ENCODE results near the gene APBB2. TPM values are rescaled to one million over a fixed set of nuclear protein-coding genes. Genes with fewer than 3 reads are reported as not detected.
"Not testable (repeated sequence)": the region's sequence is repeated elsewhere in the genome, so short reads cannot be mapped to it uniquely, and the experiment has no call there.

APBB2 gene
- total RNA-seq, 4 donors from 2014 or later, result 66.3 to 133 (median 90.2) TPM

DNA sequence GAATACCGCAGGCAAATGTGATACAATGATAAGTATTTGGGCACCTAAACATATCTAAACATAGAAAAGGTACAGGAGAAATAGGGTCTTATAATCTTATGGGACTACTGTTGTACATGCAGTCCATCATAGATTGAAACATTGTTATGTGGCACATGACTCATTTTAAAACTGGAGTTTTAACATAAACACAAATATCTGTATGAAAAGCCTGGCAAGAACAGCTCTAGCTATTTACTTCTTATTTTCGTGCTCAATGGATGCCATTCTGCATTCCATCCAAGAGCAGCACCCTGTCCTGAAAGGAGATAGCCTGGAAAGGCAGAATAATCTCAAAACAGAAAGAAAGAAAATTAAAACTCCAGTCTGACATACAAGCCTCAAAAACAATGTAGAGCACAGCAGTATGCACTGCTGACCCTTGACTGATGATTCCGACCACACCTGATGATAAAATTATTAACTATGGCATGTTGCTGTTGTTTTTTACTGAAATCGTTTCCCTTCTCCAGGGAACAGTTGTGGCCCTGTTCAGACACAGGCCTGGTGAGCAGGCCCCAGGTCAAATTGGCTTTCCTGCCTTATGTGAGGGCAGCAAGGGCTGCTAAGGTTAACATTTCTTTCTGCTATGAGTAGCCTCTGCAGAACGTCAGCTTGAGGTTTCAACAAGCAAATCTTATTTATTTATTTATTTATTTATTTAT lies 152.7 kb downstream of the APBB2 start:
- peak overlapping the region in 1 of 4 donors; percentile 45 for H3K27ac ChIP-seq
- H3K9me3 ChIP-seq, result no peaks in the 10 kb centered on the region
- WGBS, 2 donors (ENCODE audit: low coverage in 1 of 2), result 51 to 61% methylated on average over 4 to 5 of the region's 5 CpGs
- no peaks in the 10 kb centered on the region for H3K27me3 ChIP-seq
- no peak overlapping the region for H3K4me3 ChIP-seq
- ATAC-seq, result no peak
- TF ChIP-seq EP300 (IDR thresholded peaks at IDR 0.05) (no peak), POLR2AphosphoS5 (IDR thresholded peaks at IDR 0.05) (no peak)
- H3K36me3 ChIP-seq, result no peaks in the 10 kb centered on the region
- H3K4me1 ChIP-seq, result peaks cover 0 to 31% (median 5%) of the 10 kb centered on the region in 3 donors

DNA sequence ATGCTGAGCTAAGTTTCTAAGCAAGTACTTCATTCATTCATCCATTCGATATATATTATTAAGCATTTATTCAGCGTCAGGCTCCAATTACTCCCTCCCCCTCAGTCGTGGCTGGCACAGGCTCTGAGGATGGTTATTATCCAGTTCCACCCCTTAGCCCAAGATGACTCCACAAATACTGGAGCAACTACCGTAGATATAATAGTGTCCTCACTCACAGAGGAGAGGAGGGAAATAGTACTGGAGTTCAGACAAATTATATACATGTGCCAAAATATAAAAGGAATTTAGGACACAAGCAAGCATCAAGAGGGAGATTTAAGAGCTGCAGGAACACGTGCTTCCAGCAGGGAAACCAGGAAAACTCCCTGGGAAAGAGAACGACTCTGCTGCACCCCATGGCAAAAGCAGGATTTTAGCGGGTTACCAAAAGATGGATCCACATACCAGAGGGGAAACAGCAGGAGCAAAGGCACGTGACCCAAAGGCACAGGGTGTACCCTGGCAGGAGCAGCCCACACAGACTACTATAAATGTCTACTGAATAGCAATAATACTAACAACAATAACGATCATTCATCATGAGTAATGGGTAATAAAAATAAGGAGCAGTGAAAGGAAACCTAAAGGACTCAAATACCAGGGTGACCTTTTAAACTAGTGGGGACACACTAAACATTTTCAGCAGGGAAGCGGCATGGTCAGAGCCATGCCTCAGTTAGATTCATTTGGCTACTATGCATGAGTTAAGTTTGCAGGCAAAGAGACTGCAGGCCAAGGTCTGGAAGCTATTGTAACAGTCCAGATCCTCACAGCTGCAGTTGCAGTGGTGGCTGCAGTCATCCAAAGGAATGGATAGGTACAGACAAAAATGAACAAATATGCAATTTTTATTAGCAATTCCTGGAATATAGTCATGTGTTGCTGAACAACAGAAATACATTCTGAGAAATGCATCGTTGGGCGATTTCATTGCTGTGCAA lies 153.7 kb downstream of the APBB2 start:
- peak overlapping the region in 2 of 4 donors; percentile 11 to 45 for H3K27ac ChIP-seq
- no peak overlapping the region for H3K4me3 ChIP-seq
- TF ChIP-seq, protein P1, sequence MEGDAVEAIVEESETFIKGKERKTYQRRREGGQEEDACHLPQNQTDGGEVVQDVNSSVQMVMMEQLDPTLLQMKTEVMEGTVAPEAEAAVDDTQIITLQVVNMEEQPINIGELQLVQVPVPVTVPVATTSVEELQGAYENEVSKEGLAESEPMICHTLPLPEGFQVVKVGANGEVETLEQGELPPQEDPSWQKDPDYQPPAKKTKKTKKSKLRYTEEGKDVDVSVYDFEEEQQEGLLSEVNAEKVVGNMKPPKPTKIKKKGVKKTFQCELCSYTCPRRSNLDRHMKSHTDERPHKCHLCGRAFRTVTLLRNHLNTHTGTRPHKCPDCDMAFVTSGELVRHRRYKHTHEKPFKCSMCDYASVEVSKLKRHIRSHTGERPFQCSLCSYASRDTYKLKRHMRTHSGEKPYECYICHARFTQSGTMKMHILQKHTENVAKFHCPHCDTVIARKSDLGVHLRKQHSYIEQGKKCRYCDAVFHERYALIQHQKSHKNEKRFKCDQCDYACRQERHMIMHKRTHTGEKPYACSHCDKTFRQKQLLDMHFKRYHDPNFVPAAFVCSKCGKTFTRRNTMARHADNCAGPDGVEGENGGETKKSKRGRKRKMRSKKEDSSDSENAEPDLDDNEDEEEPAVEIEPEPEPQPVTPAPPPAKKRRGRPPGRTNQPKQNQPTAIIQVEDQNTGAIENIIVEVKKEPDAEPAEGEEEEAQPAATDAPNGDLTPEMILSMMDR (IDR thresholded peaks at IDR 0.05), result peak in 1 of 4 experiments; percentile 9
- TF ChIP-seq POLR2A (IDR thresholded peaks at IDR 0.05) (no peak), POLR2AphosphoS5 (IDR thresholded peaks at IDR 0.05) (peak; percentile 47), EP300 (IDR thresholded peaks at IDR 0.05) (no peak)
- no peaks in the 10 kb centered on the region for H3K9me3 ChIP-seq
- WGBS, 2 donors (ENCODE audit: low coverage in 1 of 2), result 57 to 68% methylated on average over 6 to 11 of the region's 12 CpGs
- H3K36me3 ChIP-seq, result no peaks in the 10 kb centered on the region
- H3K27me3 ChIP-seq, result no peaks in the 10 kb centered on the region
- ATAC-seq, result peak; percentile 27
- peaks cover 0 to 31% (median 5%) of the 10 kb centered on the region in 3 donors for H3K4me1 ChIP-seq

DNA sequence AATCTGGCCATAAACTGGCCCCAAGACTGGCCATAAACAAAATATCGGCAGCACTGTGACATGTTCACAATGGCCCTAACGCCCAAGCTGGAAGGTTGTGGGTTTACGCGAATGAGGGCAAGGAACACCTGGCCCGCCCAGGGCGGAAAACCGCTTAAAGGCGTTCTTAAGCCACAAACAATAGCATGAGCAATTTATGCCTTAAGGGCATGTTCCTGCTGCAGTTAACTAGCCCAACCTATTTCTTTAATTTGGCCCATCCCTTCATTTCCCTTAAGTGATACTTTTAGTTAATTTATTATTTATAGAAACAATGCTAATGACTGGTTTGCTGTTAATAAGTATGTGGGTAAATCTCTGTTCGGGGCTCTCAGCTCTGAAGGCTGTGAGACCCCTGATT lies 154.9 kb downstream of the APBB2 start:
- H3K9me3 ChIP-seq, H3K4me3 ChIP-seq, ATAC-seq, H3K36me3 ChIP-seq, H3K27ac ChIP-seq, H3K27me3 ChIP-seq: not testable (repeated sequence)
- peaks cover 0 to 31% (median 5%) of the 10 kb centered on the region in 3 donors for H3K4me1 ChIP-seq
- WGBS, 2 donors (ENCODE audit: low coverage in 1 of 2), result 92% methylated on average over 7 of the region's 9 CpGs; no CpG with 5 or more reads in 1 of the 2 donors

DNA sequence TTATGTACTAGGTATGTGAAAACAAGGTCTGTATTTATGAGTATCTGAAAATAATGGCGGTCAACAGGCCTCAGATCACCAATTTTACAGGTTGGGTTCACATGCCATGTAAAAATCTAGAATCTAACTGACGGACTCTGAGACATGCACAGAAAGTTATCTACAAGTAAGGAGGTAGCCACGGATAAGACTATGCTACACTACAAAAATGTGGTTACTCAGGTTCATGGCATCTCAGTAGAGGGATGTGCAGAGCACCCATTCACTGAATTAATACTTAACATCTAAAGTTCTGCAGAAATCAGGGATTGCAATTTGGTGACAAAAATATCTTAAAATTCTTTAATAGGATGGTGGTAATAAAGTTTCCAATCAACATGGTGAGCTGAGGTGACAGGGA lies 155.9 kb downstream of the APBB2 start:
- peaks cover 0 to 31% (median 5%) of the 10 kb centered on the region in 3 donors for H3K4me1 ChIP-seq
- 73 to 86% methylated on average over 3 of the region's 3 CpGs for WGBS, 2 donors (ENCODE audit: low coverage in 1 of 2)

DNA sequence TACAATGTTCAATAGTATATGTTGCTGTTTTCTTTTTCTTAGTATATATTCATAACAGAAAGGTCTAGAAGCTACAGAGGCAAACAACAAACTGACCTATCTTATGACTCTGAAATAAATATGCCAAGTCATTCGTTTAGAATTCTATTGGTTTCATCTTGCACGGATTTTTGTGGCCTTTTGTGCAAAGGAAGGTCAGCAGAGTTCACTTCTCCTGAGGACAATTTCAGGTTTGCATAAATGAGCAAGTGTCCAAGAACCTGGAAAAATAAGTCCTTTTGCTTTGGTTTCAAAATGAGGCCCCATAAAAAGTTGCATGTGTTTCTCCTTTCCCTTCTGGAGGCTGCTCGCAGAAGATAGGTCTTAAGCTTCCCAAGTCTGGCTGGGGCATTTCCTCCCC lies 156.9 kb downstream of the APBB2 start:
- 69 to 73% methylated on average over 3 of the region's 3 CpGs for WGBS, 2 donors (ENCODE audit: low coverage in 1 of 2)
- H3K27me3 ChIP-seq, result no peaks in the 10 kb centered on the region
- TF ChIP-seq, protein P1 (IDR thresholded peaks at IDR 0.05), result no peak
- TF ChIP-seq POLR2AphosphoS5 (IDR thresholded peaks at IDR 0.05) (no peak), EP300 (IDR thresholded peaks at IDR 0.05) (no peak), POLR2A (IDR thresholded peaks at IDR 0.05) (no peak)
- no peak overlapping the region for H3K27ac ChIP-seq
- no peak for ATAC-seq
- H3K4me3 ChIP-seq, result no peak overlapping the region
- H3K9me3 ChIP-seq, result no peaks in the 10 kb centered on the region
- peaks cover 0 to 28% (median 5%) of the 10 kb centered on the region in 3 donors for H3K4me1 ChIP-seq
- H3K36me3 ChIP-seq, result no peaks in the 10 kb centered on the region

More for the DNA sequence above, 155.9 kb downstream of the APBB2 start:
- no peak overlapping the region for H3K27ac ChIP-seq
- H3K4me3 ChIP-seq, result no peak overlapping the region
- no peaks in the 10 kb centered on the region for H3K36me3 ChIP-seq
- H3K9me3 ChIP-seq, result no peaks in the 10 kb centered on the region
- ATAC-seq, result no peak
- no peaks in the 10 kb centered on the region for H3K27me3 ChIP-seq
- TF ChIP-seq, protein P1 (IDR thresholded peaks at IDR 0.05), result no peak
- TF ChIP-seq EP300 (IDR thresholded peaks at IDR 0.05) (no peak), POLR2AphosphoS5 (IDR thresholded peaks at IDR 0.05) (no peak), POLR2A (IDR thresholded peaks at IDR 0.05) (no peak)

Data from gastroesophageal sphincter (tissue), 4 donors.